SIG-M5 treated with dmso at 0.1 percent for 504 hours (cell line): ENCODE data around the gene GPR176.
"Not testable (repeated sequence)": the region's sequence is repeated elsewhere in the genome, so short reads cannot be mapped to it uniquely, and the experiment has no call there.

Experiments
- DNase-seq: peaks from one replicate; lab custom pipeline; 2025; ENCODE audit not compliant: unreplicated experiment; lab: John Stamatoyannopoulos, UW

Gene GPR176

DNA sequence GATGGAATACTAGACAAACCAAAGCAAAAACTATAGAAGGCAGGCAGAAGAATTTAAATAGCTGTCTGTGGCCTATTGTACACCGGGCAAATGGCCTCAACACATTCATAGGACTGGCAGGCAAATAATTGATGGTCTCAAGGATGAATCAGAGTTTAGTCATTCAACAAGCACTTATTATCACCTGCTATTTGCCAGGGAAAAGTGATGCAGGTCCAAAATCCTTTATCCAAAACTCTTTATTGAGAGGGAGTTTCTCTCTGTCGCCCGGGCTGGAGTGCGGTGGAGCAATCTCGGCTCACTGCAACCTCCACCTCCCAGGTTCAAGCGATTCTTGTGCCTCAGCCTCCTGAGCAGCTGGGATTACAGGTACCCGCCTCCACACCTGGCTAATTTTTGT lies 16.1 kb upstream of the GPR176 start:
- DNase-seq = no peak

DNA sequence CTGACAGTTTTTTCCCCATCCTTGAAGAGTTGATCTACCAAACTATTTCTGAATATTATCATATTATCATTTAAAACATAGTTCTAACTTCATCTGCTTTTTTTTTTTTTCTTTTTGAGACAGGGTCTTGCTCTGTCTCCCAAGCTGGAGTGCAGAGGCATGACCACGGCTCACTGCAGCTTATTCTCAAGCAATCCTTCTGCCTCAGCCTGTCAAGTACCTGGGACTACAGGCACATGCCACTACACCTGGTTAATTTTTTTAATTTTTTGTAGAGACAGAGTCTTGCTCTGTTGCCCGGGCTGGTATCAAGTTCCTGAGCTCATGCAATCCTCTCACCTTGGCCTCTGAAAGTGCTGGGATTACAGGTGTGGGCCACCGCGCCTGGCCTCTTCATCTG lies 15.2 kb upstream of the GPR176 start:
- DNase-seq = no peak

DNA sequence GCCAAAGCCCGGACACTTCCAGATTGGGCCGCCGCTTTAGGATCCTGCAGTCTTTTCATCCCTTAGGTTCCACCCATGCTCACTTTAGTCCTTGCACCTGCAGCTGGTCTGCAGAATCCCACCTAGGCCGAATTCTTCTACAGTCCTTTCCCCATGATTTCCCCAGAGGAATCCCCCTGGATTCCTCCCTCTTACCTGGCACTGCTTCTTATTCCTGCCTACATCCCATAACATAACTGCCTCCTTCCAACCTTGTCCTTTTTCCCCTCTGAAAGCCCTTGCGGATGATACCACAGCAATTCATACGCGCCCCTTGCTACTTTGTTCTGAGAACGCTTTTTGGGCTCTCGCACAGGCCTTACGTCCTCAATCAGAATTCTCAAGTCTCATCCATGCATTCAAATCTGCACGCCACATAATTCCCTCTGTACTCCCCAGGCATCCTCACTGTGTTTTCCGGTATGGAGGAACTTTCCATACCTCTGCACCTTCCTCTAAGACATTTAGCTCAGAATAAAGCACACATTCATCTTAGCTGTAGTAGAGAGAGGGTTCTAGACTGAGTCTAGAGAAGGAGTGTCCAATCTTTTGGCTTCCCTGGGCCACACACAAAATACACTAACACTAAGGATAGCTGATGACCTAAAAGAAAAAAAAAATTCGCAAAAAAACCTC lies 14.5 kb upstream of the GPR176 start:
- no peak for DNase-seq

DNA sequence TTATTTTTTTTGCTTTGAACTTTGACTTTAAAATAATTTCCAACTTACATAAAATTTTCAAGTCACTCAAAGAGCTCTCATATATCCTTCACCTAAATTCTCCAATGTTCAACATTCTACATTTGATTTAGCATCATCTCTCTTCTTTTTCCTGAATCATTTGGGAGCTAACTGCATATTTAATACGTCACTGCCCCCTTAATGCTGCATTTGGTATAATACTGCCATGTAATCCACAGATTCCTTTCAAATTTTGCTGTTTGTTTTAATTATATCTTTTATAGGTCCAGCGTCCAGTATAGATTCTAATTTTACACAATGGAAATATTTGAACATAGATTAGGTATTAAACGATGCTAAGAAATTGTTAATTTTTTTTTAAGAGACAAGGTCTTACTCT lies 11.5 kb upstream of the GPR176 start:
- no peak for DNase-seq

DNA sequence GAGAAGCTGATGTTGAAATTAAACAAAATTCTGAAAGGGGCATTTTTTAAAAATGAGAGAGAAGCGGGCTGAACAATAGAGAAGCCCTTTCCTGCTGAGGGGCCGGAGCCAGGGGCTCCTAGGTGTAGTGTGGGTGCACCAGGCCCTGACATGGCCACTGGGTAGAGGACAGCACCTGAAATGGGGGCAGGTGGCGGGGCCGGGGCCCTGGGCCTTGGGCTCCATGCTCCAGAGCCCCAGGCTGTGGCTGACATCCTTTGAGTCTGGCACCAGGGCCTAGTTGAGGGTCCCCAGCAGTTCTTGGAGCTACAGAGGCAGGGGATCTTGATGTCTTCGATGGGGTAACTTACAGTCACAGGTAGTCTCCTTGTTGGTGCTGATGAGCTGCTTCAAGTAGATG lies 6.5 kb upstream of the GPR176 start:
- DNase-seq = no peak

DNA sequence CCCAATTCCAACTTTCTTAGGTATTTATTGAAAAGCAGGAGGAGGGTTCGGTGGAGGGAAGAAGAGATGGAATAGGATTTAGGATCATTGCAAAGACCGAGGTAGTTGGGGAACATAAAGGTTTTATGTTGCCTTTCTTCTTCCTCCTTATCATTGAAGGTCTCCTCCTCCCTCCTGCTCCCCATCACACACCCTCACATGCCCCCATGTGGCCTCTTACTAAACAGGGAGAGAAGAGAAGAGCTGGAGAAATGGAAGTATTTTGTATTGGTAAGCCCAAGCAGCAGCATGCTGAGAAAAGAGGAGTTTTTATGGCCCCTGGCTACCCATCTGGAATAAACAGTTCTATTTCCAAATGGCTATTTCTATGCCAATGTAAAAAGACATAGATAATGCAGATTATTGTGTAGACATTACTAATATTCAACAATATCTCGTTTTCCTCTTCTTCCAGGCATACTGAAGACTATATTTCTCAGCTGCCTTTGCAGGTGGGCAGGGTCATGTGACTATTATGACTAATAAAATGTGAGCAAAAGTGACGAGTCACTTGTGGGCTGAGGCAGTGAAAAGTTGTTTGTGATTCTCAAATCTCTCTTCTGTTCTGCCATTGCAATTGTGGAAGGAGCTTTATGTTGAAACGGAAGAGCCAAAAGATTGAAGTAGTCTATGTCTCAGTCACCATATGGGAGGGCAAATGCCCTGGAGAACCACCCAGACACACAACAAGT lies 5.2 kb upstream of the GPR176 start:
- no peak for DNase-seq

DNA sequence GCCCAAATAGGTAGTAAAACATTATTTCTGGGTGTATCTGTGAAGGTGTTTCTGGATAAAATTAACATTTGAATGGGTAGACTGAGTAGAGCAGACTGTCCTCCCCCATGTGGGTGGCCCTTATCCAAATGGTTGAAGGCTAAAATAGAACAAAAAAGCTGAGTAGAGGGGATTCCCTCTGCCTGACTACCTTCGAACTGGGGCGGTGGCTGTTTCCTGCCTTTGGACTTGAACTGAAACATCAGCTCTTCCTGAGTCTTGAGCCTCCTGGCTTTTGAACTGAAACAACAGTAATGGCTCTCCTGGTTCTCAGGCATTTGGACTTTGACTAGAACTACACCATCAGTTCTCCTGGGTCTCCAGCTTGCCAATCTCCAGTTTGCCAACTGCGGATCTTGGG lies 4.4 kb upstream of the GPR176 start:
- DNase-seq = no peak

DNA sequence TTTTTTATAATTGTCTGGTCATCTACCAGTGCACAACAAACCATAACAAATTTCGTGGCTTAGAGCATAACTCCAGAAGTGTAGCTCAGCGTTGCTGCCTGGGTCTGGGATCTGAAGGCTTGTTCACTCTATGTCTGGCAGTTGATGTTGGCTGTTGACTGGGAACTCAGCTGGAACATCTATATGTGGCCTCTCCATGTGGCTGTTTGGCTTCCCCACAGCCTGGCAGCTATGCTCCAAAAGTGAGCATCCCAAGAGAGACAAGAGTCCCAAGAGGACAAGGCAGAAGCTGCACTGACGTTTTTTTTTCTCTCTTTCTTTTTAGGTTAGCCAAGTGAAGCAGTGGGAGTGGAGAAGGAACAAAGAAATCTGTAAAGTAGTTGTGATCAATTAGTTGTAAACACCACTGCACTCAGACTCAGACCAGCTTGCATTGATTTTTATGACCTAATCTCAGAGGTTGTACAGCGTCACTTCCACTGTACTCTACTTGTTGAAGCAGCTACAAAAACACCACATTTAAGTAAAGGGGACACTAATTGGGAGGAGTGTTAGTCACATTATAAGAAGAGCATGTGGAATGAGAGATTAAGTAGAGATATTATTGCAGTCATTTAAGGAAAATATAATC lies 2.5 kb upstream of the GPR176 start:
- no peak for DNase-seq

DNA sequence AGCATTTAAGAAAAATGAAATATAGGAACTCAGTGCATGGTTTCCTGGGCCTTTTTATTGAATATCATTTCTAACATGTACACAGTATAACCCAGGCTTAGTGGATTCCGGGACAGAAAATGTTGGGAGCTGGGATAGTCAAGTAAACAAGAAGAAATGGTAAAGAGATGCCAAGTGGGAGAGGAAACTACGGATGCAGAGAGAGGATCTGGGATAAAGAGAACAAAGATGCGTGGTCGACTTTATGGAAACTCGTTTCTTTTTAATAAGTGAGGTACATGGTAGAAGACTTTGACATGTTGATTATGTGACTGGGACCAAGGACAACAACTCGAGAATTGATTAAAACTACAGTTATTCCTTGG lies 1.2 kb upstream of the GPR176 start:
- no peak for DNase-seq

DNA sequence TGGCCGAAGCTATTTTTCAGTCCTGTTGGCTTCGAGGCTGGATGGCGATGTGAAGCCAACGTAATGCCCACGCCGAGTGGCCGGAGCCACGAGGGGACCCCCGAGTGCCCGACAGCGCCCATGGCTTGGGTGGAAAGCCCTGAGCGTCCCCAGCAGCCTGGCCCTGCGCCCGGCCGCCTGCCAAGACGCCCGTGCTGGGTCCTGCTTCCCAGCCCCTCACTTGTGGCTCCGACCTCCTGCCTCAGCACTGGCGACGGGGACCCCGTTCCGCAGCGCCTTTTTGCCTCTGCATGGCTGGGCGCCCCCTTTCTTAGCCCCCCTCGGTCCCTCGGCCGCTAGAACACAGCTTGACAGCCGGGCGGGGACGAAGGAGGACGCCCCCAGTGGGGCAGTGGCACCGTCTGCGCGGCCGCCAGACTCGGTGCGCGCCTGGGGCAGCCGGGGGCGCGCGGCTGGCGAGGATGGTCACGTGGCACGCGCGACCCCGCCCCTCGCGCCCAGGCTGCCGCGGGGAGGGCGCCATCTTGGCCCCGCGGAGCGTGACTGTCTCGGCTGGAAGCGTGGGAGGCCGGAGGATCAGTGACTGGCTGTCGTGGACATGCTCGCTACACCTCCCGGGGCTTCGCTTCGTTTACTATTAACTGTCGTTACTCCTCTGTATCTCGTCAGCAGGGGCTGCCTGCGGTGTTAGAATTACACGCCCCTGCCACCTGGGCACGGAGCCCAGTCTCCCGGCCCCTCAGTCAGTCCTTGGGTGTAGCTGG lies 626 bp upstream of the GPR176 start:
- DNase-seq = peak; percentile 31

DNA sequence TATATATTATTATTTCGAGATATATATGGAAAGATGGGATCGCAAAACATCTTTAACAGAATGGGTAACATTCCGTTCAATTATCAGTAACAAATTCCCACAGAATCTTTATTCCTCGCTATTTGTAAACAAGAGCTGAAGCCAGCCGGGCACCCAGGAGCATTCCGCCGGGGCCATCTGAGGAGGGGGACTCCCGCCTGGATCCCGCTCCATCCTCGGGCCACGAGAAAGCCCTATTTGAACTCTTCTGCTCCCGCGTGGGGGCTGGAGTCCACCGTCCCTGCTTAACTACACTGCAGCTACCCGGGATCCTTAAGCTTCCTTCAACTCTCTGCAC lies 687 bp downstream of the GPR176 start:
- DNase-seq = no peak

DNA sequence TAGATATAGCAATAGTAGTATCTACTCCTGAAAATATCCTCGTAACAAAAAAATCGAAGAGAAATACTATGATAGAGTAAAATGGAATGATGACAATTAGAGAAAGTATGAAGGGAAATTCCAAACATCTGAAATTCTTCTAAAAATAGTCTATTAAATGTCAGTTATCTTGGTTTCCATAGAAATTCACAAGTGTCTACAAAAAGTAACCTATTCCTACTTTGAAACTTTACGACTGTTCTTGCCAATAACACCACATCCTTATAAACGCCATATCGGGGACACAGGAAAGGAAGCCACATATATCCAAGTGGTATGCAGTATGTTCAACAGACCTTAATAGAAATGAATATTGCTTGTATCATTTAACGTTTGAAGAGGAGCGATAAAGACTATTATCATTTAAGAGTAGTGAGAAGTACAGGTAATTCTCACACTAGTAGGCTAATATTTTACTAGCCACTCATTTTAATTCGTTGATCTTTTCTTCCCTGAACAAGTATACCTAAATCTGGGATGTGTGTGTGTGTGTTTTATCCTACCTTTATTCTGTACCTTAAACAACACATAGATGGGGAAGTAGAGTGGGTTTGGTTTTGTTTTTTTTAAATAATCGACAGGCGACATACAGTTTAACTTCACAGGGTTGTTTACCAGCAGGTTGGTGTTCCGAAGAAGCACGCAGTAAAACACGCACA lies 1.2 kb downstream of the GPR176 start:
- DNase-seq = no peak

DNA sequence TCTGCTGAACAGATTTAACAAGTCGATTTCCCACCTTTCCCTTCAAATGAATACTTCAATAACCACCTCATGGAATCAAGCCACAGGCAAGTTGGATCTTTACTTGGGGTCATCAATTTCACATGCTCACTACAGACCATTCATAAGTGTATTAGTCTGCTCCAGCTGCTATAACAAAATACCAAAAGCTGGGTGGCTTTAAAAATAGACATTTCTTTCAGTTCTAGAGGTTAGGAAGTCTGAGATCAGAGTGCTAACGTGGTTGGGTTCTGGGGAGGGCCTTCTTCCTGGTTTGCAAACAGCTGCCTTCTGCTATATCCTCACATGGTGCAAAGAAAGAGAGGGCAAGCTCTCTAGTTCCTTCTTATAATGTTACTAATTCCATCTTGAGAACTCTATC lies 5.1 kb downstream of the GPR176 start:
- no peak for DNase-seq

DNA sequence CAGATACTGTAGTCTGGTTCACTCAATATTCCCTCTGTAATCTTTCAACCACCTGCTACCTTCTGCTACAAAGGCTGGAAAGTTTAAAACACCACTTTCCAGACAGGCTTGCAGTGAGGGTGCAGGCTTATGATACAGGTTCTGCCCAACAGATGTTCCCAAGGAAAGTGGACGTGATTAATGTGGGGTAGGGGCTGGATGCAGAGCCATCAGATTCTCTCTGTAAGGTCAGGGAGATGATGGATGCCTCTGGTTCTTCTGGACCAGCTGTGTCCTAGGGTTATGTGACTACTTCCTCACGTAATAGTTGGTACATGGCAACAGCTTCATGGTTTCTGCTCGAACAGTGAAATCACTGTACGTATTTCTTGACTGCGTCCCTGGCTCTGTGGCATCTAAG lies 11.1 kb downstream of the GPR176 start:
- no peak for DNase-seq

DNA sequence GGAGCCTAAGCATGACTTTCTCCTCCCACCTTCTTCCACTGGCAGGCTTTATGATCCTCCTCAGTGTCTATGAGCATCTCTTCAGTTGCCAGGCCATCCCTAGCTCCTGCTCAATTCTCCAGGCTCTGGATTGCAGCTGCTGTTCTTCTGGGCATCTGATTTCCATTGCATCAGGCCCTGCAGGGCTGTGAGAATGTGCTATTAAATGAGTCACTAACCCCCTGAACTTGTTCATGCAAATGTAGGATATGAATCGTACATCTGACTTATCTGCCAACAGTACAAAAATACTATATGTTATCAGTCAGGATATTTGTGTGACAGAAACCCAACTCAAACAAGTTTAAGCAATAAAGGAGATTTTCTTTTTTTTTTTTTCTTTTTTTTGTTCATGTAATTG lies 11.9 kb downstream of the GPR176 start:
- no peak for DNase-seq

DNA sequence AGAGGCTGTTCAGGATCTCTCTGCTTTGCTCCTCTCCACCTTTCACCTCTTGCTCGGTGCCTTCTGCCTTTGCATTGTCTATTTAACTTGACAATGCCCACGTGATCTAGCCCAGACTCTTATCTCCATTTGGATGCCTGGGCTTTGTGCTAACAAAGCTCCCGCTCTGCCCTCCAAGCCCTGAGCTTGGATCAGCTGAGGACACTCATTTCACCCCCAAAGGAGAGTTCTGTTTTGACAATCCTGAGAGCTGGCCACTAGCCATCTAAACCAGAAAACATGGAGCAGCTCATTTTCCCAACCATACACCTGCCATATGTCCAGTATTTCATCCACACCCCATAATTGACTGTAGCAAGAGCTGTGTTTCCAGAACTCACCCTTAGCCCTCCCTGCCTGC lies 12.8 kb downstream of the GPR176 start:
- no peak for DNase-seq

DNA sequence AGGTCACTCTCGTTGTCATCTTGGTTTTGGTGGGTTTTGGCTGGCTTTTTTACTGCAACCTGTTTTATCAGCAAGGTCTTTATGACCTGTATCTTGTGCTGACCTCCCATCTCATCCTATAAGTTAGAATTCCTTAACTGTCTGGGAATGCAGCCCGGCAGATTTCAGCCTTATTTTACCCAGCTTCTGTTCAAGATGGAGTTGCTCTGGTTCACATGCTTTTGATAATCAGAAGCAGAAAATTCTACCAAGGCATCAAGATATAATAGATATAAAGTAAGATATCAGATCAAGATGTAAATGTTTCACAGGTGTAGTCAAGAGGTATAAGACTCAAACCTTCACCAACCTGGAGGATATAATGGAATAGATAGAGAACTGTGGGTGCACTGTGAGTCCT lies 16.0 kb downstream of the GPR176 start:
- no peak for DNase-seq

DNA sequence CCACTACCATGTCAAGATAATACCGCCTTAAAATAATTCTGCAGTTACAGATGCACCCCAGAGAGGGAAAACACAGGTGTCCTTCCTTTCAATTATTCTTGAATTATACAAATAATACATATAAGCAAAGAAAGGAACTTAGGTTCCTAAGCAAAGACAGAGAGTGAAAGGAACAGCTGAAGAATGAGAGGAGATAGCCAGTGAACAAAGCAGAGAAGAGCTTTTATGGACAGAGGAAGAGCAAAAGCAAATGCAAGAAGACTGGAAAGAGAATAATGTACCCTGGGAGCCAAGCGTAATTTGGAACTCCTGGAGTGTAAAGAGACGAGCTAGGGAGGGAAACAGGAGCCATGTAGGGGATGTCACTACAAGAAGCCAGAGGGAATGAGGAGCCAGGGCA lies 21.7 kb downstream of the GPR176 start:
- DNase-seq = no peak

DNA sequence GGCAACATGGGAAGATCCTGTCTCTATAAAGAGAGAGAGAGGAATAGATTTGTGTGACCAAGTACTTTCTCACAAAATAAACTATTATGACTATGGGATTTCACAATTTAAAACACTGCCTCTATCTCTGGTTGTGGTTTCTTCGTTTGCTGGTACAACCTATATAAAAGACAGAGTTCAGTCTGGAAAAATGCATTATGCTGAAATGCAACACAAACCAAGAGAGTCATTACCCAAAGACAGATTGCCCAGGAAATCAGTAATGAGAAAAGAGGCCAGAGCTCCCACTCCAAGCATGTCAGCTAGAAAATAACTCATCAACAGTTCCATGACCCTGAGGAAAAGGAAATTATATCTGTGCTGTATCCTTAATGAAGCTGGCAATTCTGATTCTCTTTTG lies 23.2 kb downstream of the GPR176 start:
- no peak for DNase-seq

DNA sequence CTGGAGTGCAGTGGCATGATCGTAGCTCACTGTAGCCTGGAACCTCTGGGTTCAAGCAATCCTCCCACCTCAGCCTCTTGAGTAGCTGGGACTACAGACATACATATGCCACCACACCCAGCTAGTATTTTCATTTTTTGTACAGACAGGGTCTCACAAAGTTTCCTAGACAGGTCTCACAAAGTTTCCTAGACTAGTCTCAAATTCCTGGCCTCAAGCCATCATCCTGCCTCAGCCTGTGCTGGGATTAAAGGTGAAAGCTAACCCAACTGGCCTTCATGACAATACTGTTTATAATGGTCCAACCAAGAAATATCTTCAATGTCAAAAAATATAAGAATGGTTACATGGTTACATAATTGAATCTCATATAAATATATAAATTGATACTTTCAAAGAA lies 24.0 kb downstream of the GPR176 start:
- no peak for DNase-seq

DNA sequence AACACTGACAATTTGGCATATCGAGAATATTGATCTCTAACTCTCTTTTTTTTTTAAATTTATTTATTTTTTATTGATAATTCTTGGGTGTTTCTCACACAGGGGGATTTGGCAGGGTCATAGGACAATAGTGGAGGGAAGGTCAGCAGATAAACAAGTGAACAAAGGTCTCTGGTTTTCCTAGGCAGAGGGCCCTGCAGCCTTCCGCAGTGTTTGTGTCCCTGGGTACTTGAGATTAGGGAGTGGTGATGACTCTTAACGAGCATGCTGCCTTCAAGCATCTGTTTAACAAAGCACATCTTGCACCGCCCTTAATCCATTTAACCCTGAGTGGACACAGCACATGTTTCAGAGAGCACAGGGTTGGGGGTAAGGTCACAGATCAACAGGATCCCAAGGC lies 27.0 kb downstream of the GPR176 start:
- DNase-seq = not testable (repeated sequence)
